NCI-H146 treated with DMSO at 0.1 percent for 48 hours (cell line): ENCODE measurements around the gene PMEPA1.

Experiments
- DNase-seq: peaks from one replicate; lab custom pipeline; 2025; ENCODE audit not compliant: unreplicated experiment; lab: John Stamatoyannopoulos, UW

Gene PMEPA1

DNA sequence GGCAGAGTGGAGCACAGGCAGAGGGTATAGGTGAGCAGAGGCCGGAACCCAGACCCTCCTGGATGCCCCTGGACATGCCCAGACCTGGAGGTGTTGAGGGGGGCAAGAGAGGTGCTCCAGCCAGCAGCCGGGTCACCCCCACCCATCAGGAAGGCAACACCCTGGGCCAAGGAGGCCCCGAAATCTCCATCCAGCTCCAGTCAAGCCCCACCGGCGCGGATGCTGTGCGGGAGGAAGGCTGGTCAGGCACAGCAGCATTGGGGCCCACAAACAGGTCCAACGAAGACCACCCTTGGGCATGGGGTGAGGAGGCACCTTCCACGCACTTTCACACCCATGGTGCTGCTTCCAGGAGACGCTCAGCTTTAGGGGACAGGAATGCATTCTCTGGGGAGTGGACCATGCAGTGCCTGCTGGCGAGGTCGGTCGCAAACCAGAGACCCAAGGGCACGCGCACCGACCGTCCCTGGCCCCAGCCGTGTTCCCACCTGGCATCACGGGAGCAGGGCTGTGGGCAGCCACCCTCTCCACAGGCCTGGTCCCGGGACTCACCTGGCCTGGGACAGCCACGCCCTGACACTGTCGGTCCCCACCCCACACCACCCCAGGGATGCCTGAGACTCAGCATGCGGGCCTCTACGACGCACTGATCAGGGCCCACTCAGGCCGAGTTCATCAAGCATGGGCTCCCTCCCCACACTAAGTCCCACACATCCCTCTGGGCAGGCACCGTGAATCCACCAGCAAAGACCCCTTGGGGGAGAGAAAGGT lies 45.9 kb downstream of the PMEPA1 start:
- no peak for DNase-seq

GRCh38 chr20:57663241-57663640 lies 46.6 kb downstream of the PMEPA1 start:
- no peak for DNase-seq

DNA sequence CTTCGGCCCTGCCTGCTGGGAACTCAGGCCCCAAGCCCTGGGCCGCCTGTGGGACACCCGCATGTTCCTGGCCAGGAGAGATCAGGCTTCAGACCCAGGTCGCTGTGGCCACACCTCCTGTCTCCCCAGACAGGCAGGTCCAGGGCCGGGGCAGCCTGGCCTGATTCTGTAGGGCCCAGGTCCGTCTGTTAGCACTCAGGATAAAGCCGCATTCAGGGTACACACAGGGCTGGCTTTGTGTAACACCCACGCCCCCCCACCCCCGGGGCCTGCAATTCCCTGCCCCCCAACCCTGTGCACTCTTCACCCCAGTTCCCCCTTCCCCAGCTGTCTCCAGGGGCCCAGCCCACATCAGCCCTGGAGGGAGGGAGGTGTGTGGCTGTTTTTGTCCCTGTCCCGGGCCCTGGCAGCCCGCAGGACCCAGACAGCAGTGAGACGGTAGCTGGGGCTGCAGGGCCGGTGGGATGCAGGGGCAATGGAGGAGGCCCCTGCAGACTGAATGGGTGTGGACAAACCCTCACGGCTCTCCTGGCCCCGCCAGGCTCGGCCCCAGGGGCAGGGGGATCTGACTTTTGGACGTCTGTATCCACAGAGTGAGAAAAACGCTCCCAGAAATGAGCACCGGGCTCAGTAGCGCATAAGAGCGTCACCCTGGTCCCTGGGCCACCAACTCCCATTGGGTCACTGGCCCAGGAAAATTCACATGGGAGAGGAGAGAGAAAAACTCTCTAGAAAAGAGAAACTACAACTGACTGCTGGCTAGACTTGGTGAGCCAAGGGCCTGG lies 47.2 kb downstream of the PMEPA1 start:
- no peak for DNase-seq

DNA sequence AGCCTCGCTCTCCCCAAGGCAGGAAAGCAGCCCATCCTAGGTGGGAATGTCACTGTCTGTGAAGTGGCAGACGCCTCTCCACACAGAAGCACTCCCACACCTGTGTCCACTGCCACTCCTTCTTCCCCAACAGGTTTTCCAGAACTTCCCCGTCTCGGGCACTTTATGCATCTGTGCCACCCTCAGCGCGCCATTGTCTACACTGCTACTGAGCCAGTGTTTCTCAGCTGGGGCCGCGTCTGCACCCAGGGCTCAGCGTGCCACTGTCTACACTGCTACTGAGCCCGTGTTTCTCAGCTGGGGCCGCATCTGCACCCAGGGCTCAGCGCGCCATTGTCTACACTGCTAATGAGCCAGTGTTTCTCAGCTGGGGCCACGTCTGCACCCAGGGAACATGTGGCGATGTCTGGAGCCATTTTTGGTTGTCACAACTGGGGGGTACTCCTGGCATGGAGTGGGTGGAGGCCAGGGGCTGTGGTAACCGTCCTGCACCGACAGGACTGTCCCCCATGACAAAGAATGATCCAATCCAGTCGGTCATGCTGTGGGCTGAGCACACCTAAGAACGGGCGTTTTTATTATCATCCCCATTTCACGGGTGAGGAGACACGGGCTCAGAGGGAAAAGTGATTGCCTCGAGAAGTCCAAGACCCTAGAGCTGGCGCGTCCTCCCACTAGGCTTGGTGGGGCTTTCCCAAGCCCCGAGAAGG lies 47.9 kb downstream of the PMEPA1 start:
- no peak for DNase-seq

DNA sequence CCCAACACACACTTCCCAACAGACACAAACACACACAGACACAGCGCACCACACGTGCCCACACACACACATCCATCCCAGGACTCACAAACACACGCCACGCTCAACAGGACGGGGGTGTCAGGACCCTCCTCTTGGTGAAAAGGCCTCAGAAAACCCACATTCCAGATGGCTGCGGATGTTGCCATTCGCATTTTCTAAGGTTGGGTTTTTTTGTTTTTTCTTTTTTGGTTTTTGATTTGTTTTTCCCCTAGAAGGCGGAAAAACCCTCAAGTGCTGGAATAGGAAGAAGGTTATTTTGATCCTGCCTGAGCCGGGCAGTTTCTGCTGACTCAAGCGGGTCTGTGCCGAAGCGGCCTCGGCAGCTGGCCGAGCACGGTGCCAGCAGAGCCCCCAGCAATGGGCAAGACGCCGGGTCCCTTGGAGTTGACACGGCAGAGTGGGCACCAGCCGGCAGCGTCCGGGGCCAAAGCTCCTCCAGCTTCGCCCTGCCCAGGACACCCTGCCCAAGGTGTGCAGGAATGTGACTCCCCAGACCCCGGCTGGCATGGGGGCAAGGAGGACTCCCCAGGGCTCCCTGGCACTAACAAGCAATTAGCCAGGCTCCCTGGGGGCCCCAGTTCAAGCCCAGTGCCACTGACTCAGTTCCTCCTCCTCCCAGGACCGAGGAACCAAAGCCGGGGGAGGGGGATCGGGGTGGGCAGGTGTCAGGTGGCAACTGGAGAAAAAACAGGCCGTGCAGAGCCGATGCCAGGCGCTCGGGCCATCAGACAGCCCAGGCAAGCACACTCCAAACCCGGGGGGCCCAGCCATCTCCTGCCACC lies 48.7 kb downstream of the PMEPA1 start:
- no peak for DNase-seq

GRCh38 chr20:57660181-57660921 lies 49.5 kb downstream of the PMEPA1 start:
- no peak for DNase-seq

DNA sequence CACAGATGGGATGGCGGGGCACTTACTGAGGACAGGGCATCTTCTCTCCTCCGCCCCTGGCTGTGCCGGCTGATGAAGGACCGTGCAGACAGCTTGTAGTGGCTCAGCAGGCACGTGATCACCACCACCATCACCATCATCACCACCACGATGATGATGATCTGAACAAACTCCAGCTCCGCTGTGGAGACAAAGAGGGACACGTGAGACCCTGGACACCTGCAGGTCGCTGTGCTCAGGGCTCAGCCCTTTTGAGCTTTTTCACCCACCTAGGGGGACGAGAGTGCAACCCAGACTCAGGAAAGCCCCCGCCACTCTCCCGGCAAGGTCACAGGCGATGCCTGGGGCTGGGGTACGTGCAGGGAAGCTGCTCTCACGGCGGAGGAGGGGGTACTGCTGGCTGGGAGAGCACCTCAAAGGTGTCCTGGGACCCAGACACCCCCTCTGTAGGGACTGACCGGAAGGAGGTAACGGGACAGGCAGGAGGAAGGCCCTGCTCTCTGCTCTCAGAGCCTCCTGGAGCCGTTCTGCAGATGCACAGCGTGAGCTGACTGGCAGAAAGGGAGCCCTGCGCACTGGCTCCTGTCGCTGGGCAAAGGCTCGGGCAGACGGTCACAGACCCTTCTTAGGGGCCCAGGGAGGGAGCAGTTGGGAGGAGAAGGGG lies 50.2 kb downstream of the PMEPA1 start:
- no peak for DNase-seq

DNA sequence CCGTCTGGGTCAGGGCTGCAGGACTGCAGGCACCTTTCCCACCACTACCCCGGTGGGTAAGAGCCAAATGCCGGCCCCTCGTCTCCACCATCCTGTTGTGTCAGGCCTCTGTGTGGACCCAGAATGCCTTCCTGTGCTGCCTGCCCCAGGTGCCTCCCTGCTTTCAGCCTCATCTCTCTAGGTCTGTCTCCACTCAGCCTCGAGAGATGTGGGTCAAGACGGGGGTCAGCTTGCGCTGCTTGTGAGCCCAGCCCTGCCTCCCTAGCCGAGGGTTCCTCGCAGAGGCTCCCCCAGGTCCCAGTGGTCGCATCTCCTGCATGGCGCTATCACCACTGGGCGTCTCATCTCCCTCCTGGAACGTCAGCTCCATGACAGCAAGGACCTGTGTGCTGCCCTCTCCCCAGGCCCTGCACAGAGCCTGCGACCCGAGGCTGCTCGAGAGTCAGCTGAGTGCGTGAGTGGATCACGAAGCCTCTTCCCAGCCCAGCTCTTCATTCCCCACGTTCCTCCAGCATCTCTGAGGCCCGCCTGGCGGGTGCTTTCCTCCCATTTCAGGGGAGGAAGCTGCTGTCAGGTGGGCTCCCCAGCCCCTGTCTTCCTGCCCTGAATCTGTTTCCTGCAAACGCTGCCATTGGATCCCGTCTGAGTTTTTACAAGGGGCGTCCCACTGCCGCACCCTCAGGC lies 50.8 kb downstream of the PMEPA1 start:
- no peak for DNase-seq

GRCh38 chr20:57658447-57658832 lies 51.4 kb downstream of the PMEPA1 start:
- DNase-seq: no peak

GRCh38 chr20:57657535-57658446 lies 52.0 kb downstream of the PMEPA1 start:
- DNase-seq: no peak

- no peak for DNase-seq
Measured at GRCh38 chr20:57656821-57657534, 52.8 kb downstream of the PMEPA1 start.

DNA sequence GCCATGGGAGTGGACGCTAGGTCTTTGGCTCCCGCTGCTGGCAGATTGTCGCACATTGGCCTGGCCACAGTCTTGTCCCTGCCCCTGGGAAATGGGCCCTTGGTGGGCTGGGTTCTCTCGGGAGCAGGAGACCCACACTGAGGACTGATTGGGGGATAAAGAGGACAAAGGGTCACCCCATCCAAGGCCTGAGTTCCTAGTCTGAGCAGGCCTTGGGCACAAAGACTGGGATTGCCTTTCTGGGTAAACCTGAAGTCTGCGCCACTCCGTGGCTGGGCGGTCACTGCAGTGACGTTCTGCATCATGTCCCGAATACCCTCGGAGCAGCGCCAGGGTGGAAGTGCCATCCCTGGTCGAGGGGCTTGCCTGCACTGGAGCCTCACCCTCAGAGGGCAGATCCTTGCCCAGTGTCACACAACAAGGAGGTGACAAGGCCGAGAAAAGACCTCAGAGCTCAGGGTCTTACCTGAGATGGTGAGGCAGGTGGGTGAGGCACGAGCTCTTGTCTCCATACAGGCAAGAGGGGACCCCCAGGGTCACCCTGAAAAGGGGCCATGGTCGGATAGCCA lies 53.5 kb downstream of the PMEPA1 start:
- no peak for DNase-seq

DNA sequence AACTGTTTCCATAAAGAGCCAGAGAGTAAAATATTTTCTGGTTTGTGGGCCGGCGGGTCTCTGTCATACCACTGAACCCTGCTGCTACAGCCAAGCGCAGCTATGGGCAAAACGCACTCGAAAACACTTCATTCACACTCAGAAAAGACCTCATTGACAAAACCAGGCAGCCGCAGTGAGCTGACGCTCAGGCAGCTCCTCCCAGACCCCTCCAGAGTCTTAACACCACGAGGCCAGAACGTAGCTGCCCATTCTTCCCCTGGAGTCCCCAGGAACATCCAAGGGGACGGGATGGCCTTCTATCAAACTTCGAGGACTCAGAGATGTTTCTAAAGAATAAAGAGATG lies 54.0 kb downstream of the PMEPA1 start:
- no peak for DNase-seq

DNA sequence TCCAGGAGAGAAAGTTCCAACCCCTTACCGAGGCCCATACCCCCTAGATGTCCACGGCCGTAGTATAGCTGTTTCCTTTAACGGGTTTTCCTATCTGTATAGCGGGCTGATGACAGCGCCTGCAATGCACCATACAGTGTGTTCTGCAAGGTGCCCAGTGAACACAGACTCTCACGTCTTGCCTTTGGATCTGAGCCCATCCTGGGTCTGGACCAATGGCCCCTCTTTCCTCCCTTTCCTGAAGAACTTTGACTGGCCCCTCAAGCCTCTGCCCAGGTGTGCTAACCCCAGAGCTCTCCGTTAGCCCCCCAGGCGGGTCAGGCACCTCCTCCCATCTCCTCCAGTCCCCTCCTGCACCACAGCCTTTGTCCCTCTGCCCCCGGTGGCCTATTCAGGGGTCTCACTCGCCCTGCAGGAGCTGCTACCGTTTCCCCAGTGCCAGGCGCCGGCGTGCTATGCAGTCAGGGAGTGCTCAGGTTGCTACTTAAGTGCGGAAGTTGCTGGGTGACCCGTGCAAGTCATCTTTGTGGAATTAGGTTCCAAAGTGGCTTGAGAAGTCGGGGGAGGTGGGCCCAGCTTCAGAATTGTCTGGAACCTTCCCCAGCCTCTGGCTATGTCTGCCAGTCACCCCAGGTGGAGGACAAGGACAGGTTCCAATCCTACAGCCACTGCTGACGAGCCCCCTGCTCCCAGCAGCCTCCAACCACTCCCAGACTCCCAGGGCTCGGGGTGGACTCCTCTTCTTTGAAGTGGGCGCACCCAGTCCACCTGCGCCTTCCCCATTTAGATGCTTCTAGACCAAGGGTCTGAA lies 54.6 kb downstream of the PMEPA1 start:
- DNase-seq: no peak

DNA sequence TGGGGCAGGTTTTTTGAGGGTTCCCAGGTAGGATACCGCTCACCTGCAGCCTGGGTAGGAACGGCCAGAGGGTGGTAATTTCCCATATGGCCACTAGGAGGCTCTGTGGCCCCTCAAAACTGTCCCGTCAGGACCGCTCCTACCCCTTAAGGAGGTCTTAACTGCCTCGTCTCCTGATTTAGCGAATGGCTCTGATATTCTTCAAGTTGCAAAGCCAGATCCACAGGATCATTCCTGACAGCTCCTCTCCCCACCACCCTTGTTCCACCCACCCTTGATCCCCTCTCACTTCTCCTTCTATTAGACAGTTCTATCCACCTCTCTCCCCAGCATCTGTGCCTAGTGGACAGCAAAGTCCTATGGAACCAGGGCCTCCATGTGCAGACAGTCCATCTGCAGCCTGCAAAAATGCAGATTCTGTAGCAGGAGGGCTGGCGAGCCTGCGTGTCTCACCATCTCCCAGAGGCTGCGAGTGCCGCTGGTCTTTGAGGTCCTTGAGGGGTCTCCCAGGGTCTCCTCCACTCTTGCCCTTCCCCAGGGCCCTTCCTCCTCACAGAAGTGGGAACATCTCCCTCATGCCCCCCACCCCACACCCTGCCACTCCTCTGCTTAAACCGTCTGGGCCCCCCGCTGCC lies 55.3 kb downstream of the PMEPA1 start:
- no peak for DNase-seq

DNA sequence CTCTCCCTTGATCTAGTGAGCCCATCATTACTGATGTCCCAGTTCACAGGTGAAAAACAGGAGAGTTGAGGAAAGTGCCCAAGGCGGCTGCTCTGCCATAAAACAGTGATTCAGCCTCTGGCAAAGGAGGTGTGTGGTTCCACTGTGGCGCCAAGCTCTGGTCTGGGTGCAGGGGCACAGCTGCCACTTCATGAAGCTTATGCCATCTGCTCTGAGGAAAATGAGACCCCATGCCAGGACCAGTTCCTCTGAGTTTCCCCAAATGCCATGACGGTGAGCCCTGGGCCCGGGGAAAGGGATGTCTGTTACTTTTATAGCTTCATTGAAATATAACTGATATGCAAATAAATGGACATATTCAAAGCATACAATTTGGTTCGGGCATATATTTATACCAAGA lies 55.9 kb downstream of the PMEPA1 start:
- no peak for DNase-seq
